Middle frontal gyrus (tissue), 1 donor: ENCODE data around the gene OAS3.
"Not testable (repeated sequence)": the region's sequence is repeated elsewhere in the genome, so short reads cannot be mapped to it uniquely, and the experiment has no call there.

ENCODE experiments used
- DNase-seq: peaks from one replicate; pipeline ENCODE4 v3.0.0-alpha.2; 2015; ENCODE audit warnings: low spot score; ENCODE audit errors: extremely low spot score

The OAS3 gene

GRCh38 chr12:112937741-112938719 is at the start of gene OAS3:
OAS3 (plus strand) TSS chr12:112938474; CDS start chr12:112938531, 57 bp downstream.
- peak; percentile 21 for DNase-seq

GRCh38 chr12:112891093-112892024 is 46.9 kb upstream of the OAS3 start:
- no peak for DNase-seq

- DNase-seq: no peak
These were observed 45.4 kb upstream of the OAS3 start for GRCh38 chr12:112892856-112893255.

GRCh38 chr12:112894128-112894527 is 44.1 kb upstream of the OAS3 start:
- no peak for DNase-seq

GRCh38 chr12:112898380-112898779 is 39.9 kb upstream of the OAS3 start:
- DNase-seq: no peak

- DNase-seq: no peak
These were observed 37.8 kb upstream of the OAS3 start for GRCh38 chr12:112900298-112901145.

- no peak for DNase-seq
These were observed 37.0 kb upstream of the OAS3 start for GRCh38 chr12:112901271-112901670.

- DNase-seq: no peak
These were observed 33.7 kb upstream of the OAS3 start for GRCh38 chr12:112904571-112904970.

- DNase-seq: no peak
These were observed 32.7 kb upstream of the OAS3 start for GRCh38 chr12:112905451-112906089.

- no peak for DNase-seq
These were observed 31.4 kb upstream of the OAS3 start, which contains the start of gene OAS1 for GRCh38 chr12:112906712-112907414. OAS1 (plus strand) TSS chr12:112906962; CDS start chr12:112907040, 78 bp downstream.

GRCh38 chr12:112907415-112908157 is 30.7 kb upstream of the OAS3 start:
- no peak for DNase-seq

- DNase-seq: no peak
These were observed 29.7 kb upstream of the OAS3 start for GRCh38 chr12:112908548-112908947.

- no peak for DNase-seq
These were observed 28.6 kb upstream of the OAS3 start for GRCh38 chr12:112909693-112910092.

GRCh38 chr12:112913038-112913688 is 25.1 kb upstream of the OAS3 start:
- no peak for DNase-seq

GRCh38 chr12:112913888-112914287 is 24.4 kb upstream of the OAS3 start:
- not testable (repeated sequence) for DNase-seq

- no peak for DNase-seq
These were observed 22.0 kb upstream of the OAS3 start for GRCh38 chr12:112916270-112916669.

GRCh38 chr12:112919121-112919520 is 19.2 kb upstream of the OAS3 start:
- DNase-seq: no peak

GRCh38 chr12:112924986-112925385 is 13.3 kb upstream of the OAS3 start:
- no peak for DNase-seq
